ENCODE data around the gene MARCKS.

- TF ChIP-seq ZBTB42 (CRISPR knock-in tag; IDR thresholded peaks at IDR 0.05) (no peak), TARDBP (CRISPR knock-in tag; IDR thresholded peaks at IDR 0.05) (no peak), ZNF580 (CRISPR knock-in tag; IDR thresholded peaks at IDR 0.05; ENCODE audit: borderline replicate concordance, low read depth) (no peak), CTCF (CRISPR knock-in tag; IDR thresholded peaks at IDR 0.05) (no peak), HMGXB3 (CRISPR knock-in tag; IDR thresholded peaks at IDR 0.05; ENCODE audit: borderline replicate concordance) (no peak), GABPA (IDR thresholded peaks at IDR 0.05; ENCODE audit: low read depth, low read length) (no peak), GABPA (CRISPR knock-in tag; IDR thresholded peaks at IDR 0.05; ENCODE audit: low read depth) (no peak), POLR2AphosphoS5 (IDR thresholded peaks at IDR 0.05; ENCODE audit: low read depth, low read length) (no peak), ZKSCAN1 (IDR thresholded peaks at IDR 0.05; ENCODE audit: low read length) (no peak), RAD21 (CRISPR knock-in tag; IDR thresholded peaks at IDR 0.05) (no peak)
These were observed 47.3 kb upstream of the MARCKS start for GRCh38 chr6:113809826-113810225.
